Glutamatergic neuron (in vitro differentiated cells): ENCODE data around the gene P2RY12. TPM values are rescaled to one million over a fixed set of nuclear protein-coding genes. Genes with fewer than 3 reads are reported as not detected.

Experiments
- DNase-seq: peaks from one replicate; pipeline ENCODE4 v3.0.0; 2022
- H3K27ac Mint-ChIP-seq: one replicate; pipeline ENCODE4 v1.8.0; 2020; ENCODE audit warnings: mild to moderate bottlenecking, mixed read lengths, inconsistent platforms; ENCODE audit not compliant: unreplicated experiment
- H3K27me3 Mint-ChIP-seq: one replicate; pipeline ENCODE4 v1.8.0; 2020; ENCODE audit warnings: mild to moderate bottlenecking, moderate library complexity, mixed read lengths, inconsistent platforms; ENCODE audit not compliant: unreplicated experiment
- H3K36me3 Mint-ChIP-seq: one replicate; pipeline ENCODE4 v1.8.0; 2020; ENCODE audit warnings: mild to moderate bottlenecking, mixed read lengths, inconsistent platforms; ENCODE audit not compliant: unreplicated experiment
- H3K4me1 Mint-ChIP-seq: one replicate; pipeline ENCODE4 v1.8.0; 2020; ENCODE audit warnings: mild to moderate bottlenecking, low read depth, mixed read lengths, inconsistent platforms; ENCODE audit not compliant: unreplicated experiment
- H3K4me3 Mint-ChIP-seq: one replicate; pipeline ENCODE4 v1.8.0; 2020; ENCODE audit warnings: mild to moderate bottlenecking, mixed read lengths, inconsistent platforms; ENCODE audit not compliant: unreplicated experiment
- H3K9me3 Mint-ChIP-seq: one replicate; pipeline ENCODE4 v1.8.0; 2020; ENCODE audit warnings: mild to moderate bottlenecking, moderate library complexity, mixed read lengths, inconsistent platforms; ENCODE audit not compliant: unreplicated experiment
- total RNA-seq: library from RNA; stranded (reverse); fragmentation: NEBNext Ultra II Directional; extraction: Animal tissue kit (Norgen Biotek cat#: 25700); gene quantifications from one replicate; pipeline ENCODE4 v1.2.1, GENCODE V29; 2021; ENCODE audit not compliant: unreplicated experiment
- TF ChIP-seq, protein P1 (sequence below): fragments of 200-600 bp; sonication (generic); IDR thresholded peaks from one replicate; pipeline ENCODE4 v1.5.0; 2021; ENCODE audit not compliant: partially characterized antibody, unreplicated experiment

P2RY12 gene
- total RNA-seq, 1 donor from 2014 or later = not detected

DNA sequence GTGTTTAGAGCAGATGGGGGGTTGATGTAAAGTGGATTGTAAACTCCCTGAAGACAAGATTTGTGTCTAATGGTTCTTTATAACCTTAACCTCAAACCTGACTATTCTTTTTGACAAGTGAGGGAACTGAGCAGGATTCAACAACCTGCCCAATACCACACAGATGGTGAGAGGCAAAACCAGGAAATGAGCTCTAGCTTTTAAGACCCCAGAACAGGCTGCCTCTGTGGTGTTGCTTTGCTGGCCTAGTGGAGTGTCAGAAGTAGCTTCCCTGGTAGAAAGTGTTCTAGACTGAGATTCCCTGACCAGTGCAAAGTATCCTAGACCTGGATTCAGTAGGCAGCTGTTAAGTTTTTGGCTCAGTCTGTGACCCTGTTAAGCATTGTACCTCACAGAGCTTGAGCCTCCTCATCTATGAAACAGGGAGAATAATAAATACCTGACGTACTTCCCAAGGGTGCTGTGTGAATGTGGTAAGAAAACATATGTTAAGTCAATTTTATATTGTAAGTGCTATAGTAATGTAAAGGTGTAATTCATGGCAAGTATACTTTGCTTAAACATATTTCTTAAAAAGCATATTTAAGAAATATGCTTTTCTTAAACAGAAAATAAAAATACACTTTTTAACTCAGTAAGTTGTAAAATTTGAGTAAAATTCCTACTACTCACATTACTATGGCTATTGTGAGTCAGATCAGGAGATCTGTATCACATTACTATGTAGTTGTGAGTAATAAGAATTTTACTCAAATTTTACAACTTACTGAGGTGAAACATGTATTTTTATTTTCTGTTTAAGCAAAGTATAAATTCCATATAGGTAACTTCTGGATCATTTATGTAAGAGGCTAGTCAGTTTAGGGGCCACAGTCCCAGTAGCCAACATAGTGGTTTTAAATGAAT, 76.7 kb downstream of the P2RY12 start:
- TF ChIP-seq, protein P1, sequence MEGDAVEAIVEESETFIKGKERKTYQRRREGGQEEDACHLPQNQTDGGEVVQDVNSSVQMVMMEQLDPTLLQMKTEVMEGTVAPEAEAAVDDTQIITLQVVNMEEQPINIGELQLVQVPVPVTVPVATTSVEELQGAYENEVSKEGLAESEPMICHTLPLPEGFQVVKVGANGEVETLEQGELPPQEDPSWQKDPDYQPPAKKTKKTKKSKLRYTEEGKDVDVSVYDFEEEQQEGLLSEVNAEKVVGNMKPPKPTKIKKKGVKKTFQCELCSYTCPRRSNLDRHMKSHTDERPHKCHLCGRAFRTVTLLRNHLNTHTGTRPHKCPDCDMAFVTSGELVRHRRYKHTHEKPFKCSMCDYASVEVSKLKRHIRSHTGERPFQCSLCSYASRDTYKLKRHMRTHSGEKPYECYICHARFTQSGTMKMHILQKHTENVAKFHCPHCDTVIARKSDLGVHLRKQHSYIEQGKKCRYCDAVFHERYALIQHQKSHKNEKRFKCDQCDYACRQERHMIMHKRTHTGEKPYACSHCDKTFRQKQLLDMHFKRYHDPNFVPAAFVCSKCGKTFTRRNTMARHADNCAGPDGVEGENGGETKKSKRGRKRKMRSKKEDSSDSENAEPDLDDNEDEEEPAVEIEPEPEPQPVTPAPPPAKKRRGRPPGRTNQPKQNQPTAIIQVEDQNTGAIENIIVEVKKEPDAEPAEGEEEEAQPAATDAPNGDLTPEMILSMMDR = no peak
- H3K4me3 Mint-ChIP-seq = no peak overlapping the region
- H3K9me3 Mint-ChIP-seq = no peaks in the 10 kb centered on the region
- H3K27me3 Mint-ChIP-seq = no peaks in the 10 kb centered on the region
- H3K27ac Mint-ChIP-seq = no peak overlapping the region
- H3K4me1 Mint-ChIP-seq = no peaks in the 10 kb centered on the region
- H3K36me3 Mint-ChIP-seq = no peaks in the 10 kb centered on the region
- no peak for DNase-seq

DNA sequence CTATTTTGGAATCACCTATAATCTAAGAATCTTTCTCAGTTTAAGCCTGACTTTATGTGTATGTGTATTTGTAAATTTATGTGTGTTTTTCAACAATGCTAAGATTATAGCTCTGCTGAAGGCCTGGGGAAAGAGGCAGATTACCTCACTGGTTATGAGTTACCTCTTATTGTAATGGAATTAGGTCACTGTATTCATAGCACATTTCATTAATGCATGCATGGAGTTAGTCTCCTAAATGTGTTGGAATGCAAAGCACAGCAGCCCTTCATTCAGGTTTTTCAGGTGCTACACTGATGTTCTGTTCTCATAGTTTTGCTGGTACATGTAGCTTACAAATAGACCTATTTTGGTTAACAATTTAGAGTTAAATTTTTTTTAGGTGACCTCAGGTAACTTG, 77.4 kb downstream of the P2RY12 start:
- no peaks in the 10 kb centered on the region for H3K4me1 Mint-ChIP-seq
- DNase-seq = no peak

DNA sequence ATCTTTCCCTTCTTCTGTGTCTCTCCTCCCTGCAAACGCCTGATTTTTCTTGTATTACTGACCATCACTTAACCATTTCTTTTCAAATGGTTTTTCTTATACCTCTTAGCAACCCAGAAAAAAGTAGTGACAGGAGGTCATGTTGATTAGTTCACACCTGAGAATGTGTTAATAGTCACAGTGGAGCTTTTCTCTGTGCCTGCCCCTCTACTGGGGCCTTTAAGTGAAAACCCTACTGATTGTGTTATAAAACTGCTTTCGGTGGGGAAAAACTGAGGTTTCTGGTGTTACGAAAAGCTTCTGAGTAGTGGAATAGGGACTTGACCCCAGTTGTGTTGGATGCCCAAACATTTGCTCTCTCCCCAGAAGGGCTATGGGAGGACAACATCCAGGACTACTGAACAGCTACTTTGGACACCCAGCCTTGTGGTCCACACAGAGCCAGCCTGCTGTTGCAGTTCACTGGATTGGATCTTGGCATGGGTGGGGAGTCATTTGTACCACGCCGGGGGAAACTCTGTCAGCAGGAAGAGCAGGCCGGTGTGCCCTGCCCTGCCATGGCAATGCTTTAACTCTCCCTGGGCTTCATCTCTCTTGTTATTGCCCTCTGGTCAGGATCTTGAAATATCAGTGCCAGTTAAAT, 78.3 kb downstream of the P2RY12 start:
- Mint-ChIP-seq H3K9me3 (no peaks in the 10 kb centered on the region), H3K36me3 (no peaks in the 10 kb centered on the region), H3K27me3 (peaks cover 4% of the 10 kb centered on the region), H3K4me3 (no peak overlapping the region), H3K27ac (no peak overlapping the region), H3K4me1 (no peaks in the 10 kb centered on the region)
- TF ChIP-seq, protein P1 = no peak
- no peak for DNase-seq

More for the DNA sequence above, 77.4 kb downstream of the P2RY12 start:
- no peaks in the 10 kb centered on the region for H3K36me3 Mint-ChIP-seq
- TF ChIP-seq, protein P1 = no peak
- no peaks in the 10 kb centered on the region for H3K9me3 Mint-ChIP-seq
- H3K27me3 Mint-ChIP-seq = peaks cover 4% of the 10 kb centered on the region
- H3K4me3 Mint-ChIP-seq = no peak overlapping the region
- H3K27ac Mint-ChIP-seq = no peak overlapping the region

DNA sequence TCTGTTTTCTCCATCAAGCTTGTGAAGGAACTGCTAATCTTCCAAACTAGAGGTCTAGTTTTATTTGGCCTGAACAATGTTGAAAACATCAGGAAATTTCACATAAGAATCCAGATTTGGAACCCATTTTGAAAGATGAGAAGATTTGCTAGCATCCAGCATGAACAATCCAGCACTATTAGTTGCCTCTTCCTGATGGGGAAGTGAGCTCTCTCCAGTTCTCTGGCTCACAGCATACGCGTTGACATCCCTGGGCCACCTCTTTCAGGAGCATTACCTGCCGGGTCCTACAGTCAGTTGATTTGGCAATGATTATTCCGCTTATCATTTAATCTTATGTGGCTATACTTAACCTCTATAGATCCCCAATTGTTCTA, 78.8 kb downstream of the P2RY12 start:
- H3K4me1 Mint-ChIP-seq = no peaks in the 10 kb centered on the region
- no peak for DNase-seq
- no peaks in the 10 kb centered on the region for H3K9me3 Mint-ChIP-seq
- TF ChIP-seq, protein P1 = no peak
- no peaks in the 10 kb centered on the region for H3K36me3 Mint-ChIP-seq
- H3K4me3 Mint-ChIP-seq = no peak overlapping the region
- peaks cover 4% of the 10 kb centered on the region for H3K27me3 Mint-ChIP-seq
- H3K27ac Mint-ChIP-seq = no peak overlapping the region
